ENCODE results near the gene CEBPZOS. TPM values are rescaled to one million over a fixed set of nuclear protein-coding genes. Genes with fewer than 3 reads are reported as not detected.

CEBPZOS gene
- total and polyA plus RNA-seq, 9 of the 15 experiments (the other 6 are each of a cell fraction or from before 2014, with no cell fraction given), result 21.7 to 64.8 (median 46.7) TPM

DNA sequence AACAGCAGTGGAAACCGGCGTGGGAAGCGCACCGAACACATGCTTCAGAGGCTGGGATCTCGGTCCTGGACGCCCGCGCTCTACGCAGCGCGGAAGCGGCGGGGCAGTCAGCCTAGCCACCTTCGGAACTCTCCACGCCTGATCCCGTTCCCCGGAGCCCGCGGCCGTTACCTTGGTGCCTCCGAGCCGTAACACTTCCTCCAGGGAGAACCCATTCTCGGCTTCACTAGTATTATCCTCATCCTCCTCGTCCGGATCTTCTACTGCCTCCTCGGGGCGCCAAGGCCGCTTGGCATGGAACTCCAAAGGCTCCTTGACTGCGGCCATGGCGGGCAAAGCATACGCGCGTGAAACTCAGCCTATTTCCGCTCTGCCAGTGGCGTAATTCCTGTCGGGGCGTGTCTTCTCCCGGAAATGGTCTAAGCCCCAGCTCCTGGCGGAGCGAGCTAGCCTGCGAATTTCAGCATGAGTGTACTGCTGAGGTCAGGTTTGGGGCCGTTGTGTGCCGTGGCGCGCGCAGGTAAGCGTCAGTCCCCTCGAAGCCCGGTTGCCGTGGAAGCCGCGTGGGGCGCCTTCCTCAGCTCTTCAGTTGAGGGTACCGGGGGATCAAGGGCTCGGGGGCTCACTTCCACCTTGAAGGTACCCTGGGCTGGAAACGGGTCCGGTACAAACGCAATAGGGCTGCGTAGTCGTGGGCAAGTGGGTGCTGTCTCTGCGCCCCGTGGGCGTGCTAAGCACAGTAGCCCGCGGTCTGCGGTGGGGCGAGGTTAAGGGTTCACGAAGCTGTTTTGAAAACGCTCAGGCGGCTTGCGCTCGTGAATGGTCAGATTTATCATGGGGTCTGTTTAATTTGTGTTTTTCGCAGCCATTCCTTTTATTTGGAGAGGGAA lies 35.2 kb downstream of the CEBPZOS start, which contains the start of the genes CEBPZ and NDUFAF7 (continued):
- no peak for TF ChIP-seq PHB2 (IDR thresholded peaks at IDR 0.05; ENCODE audit: low read depth)
- TF ChIP-seq CREBBP (IDR thresholded peaks at IDR 0.05; ENCODE audit: low read depth, low read length), result no peak
- no peak for TF ChIP-seq SIX5 (IDR thresholded peaks at IDR 0.05; ENCODE audit: borderline replicate concordance in 1 of 2, insufficient read depth in 1 of 2, low read depth in 1 of 2, low read length in 2 of 2)
- TF ChIP-seq, protein P1, sequence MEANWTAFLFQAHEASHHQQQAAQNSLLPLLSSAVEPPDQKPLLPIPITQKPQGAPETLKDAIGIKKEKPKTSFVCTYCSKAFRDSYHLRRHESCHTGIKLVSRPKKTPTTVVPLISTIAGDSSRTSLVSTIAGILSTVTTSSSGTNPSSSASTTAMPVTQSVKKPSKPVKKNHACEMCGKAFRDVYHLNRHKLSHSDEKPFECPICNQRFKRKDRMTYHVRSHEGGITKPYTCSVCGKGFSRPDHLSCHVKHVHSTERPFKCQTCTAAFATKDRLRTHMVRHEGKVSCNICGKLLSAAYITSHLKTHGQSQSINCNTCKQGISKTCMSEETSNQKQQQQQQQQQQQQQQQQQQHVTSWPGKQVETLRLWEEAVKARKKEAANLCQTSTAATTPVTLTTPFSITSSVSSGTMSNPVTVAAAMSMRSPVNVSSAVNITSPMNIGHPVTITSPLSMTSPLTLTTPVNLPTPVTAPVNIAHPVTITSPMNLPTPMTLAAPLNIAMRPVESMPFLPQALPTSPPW (CRISPR knock-in tag; IDR thresholded peaks at IDR 0.05), result no peak
- no peak for TF ChIP-seq KDM1A (IDR thresholded peaks at IDR 0.05)
- TF ChIP-seq HNRNPK (IDR thresholded peaks at IDR 0.05; ENCODE audit: low read depth, low read length, poor library complexity, severe bottlenecking), result no peak
- TF ChIP-seq ZNF217 (CRISPR knock-in tag; IDR thresholded peaks at IDR 0.05), result no peak
- no peak for TF ChIP-seq ZNF197 (CRISPR knock-in tag; IDR thresholded peaks at IDR 0.05; ENCODE audit: low read depth)
- TF ChIP-seq HMG20A (CRISPR knock-in tag; conservative IDR thresholded peaks at IDR 0.05), result no peak
- no peak for TF ChIP-seq ARHGAP35 (IDR thresholded peaks at IDR 0.05; ENCODE audit: partially characterized antibody)
- no peak for TF ChIP-seq CBX1 (IDR thresholded peaks at IDR 0.05; ENCODE audit: low read depth)
- TF ChIP-seq, protein P2, sequence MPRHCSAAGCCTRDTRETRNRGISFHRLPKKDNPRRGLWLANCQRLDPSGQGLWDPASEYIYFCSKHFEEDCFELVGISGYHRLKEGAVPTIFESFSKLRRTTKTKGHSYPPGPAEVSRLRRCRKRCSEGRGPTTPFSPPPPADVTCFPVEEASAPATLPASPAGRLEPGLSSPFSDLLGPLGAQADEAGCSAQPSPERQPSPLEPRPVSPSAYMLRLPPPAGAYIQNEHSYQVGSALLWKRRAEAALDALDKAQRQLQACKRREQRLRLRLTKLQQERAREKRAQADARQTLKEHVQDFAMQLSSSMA (CRISPR knock-in tag; IDR thresholded peaks at IDR 0.05), result no peak
- TF ChIP-seq, protein P3, sequence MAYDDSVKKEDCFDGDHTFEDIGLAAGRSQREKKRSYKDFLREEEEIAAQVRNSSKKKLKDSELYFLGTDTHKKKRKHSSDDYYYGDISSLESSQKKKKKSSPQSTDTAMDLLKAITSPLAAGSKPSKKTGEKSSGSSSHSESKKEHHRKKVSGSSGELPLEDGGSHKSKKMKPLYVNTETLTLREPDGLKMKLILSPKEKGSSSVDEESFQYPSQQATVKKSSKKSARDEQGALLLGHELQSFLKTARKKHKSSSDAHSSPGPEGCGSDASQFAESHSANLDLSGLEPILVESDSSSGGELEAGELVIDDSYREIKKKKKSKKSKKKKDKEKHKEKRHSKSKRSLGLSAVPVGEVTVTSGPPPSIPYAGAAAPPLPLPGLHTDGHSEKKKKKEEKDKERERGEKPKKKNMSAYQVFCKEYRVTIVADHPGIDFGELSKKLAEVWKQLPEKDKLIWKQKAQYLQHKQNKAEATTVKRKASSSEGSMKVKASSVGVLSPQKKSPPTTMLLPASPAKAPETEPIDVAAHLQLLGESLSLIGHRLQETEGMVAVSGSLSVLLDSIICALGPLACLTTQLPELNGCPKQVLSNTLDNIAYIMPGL (CRISPR knock-in tag; IDR thresholded peaks at IDR 0.05), result 0 out of 2 replicates have a peak, but pooled peaks have one; percentile 61
- TF ChIP-seq, protein P4, sequence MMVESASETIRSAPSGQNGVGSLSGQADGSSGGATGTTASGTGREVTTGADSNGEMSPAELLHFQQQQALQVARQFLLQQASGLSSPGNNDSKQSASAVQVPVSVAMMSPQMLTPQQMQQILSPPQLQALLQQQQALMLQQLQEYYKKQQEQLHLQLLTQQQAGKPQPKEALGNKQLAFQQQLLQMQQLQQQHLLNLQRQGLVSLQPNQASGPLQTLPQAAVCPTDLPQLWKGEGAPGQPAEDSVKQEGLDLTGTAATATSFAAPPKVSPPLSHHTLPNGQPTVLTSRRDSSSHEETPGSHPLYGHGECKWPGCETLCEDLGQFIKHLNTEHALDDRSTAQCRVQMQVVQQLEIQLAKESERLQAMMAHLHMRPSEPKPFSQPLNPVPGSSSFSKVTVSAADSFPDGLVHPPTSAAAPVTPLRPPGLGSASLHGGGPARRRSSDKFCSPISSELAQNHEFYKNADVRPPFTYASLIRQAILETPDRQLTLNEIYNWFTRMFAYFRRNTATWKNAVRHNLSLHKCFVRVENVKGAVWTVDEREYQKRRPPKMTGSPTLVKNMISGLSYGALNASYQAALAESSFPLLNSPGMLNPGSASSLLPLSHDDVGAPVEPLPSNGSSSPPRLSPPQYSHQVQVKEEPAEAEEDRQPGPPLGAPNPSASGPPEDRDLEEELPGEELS (CRISPR knock-in tag; IDR thresholded peaks at IDR 0.05; ENCODE audit: borderline replicate concordance), result 0 out of 2 replicates have a peak, but pooled peaks have one; percentile 25
- TF ChIP-seq, protein P5, sequence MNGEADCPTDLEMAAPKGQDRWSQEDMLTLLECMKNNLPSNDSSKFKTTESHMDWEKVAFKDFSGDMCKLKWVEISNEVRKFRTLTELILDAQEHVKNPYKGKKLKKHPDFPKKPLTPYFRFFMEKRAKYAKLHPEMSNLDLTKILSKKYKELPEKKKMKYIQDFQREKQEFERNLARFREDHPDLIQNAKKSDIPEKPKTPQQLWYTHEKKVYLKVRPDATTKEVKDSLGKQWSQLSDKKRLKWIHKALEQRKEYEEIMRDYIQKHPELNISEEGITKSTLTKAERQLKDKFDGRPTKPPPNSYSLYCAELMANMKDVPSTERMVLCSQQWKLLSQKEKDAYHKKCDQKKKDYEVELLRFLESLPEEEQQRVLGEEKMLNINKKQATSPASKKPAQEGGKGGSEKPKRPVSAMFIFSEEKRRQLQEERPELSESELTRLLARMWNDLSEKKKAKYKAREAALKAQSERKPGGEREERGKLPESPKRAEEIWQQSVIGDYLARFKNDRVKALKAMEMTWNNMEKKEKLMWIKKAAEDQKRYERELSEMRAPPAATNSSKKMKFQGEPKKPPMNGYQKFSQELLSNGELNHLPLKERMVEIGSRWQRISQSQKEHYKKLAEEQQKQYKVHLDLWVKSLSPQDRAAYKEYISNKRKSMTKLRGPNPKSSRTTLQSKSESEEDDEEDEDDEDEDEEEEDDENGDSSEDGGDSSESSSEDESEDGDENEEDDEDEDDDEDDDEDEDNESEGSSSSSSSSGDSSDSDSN (IDR thresholded peaks at IDR 0.05; ENCODE audit: borderline replicate concordance in 1 of 2, low read depth in 2 of 2, low read length in 2 of 2), result peak in 1 of 2 experiments; percentile 21; a peak in 1 of 4 replicates
- TF ChIP-seq, protein P6, sequence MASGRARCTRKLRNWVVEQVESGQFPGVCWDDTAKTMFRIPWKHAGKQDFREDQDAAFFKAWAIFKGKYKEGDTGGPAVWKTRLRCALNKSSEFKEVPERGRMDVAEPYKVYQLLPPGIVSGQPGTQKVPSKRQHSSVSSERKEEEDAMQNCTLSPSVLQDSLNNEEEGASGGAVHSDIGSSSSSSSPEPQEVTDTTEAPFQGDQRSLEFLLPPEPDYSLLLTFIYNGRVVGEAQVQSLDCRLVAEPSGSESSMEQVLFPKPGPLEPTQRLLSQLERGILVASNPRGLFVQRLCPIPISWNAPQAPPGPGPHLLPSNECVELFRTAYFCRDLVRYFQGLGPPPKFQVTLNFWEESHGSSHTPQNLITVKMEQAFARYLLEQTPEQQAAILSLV (tag; IDR thresholded peaks at IDR 0.05), result no peak
